Tibial nerve (tissue), 4 donors: Measurements from ENCODE around the gene BRSK2.

Experiments
- CTCF ChIP-seq, 5 experiments: fragments of 200-600 bp in 3 of 5; fragments of 450-650 bp in 2 of 5; sonication (generic) in 3 of 5; IDR thresholded peaks; one replicate each; pipeline ENCODE4 v1.5.1; 2016 to 2019; ENCODE audit warnings: antibody characterized with exemption in 5 of 5, mild to moderate bottlenecking in 3 of 5, moderate library complexity in 2 of 5
- EP300 ChIP-seq, 2 donors: sonication (generic); formaldehyde crosslinking; IDR thresholded peaks; one replicate each; pipeline ENCODE4 v1.6.1; 2017; ENCODE audit warnings: antibody characterized with exemption in 2 of 2, mild to moderate bottlenecking in 1 of 2
- POLR2A ChIP-seq, 2 donors: fragments of 450-650 bp; IDR thresholded peaks; one replicate each; pipeline ENCODE4 v1.6.1; 2017; ENCODE audit warnings: antibody characterized with exemption in 2 of 2, mild to moderate bottlenecking in 2 of 2, moderate library complexity in 2 of 2

GRCh38 chr11:1395773-1396374 is 6.1 kb downstream of the BRSK2 start:
- no peak for TF ChIP-seq POLR2A (IDR thresholded peaks at IDR 0.05)
- TF ChIP-seq CTCF (IDR thresholded peaks at IDR 0.05) = no peak
- TF ChIP-seq EP300 (IDR thresholded peaks at IDR 0.05) = no peak
